Measurements from ENCODE around the gene LRRC8E. TPM values are rescaled to one million over a fixed set of nuclear protein-coding genes. Genes with fewer than 3 reads are reported as not detected.
A peak's percentile ranks its signal among the peaks of the same experiment; 100 is the strongest.

LRRC8E gene
- total RNA-seq, 1 experiment from 2014 or later, result 3.0 TPM

DNA sequence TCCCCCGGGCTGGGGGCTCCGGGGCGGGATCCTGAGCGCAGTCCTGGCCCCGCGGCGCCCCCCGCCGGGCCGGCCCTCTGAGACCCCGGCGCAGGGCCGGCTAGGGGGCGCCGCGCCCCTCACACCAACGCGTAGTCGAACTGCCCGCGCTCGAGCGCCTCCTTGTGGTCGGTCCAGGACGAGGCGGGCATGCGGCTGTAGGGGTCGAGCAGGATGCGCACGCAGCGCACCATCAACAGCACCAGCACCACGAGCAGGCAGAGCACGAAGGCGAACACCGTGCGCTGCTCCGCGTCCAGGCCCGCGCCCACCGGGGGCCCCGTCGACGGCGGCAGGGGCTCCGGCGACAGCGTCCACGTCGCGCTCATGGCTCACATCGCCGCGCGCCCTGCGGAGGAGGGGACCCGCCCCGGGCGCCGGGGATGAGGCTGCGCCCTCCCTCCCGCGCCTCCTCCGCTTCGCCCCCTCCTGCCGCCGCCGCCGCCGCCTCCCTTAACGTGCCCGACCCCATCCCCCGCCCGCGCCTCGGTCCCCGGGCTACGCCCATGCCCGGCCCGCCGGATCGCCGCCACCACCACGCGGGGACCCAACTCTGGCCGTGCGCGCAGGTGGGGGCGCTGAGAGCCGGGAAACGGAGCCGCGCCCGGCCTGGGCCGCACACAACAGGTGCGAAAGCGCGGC, 37.0 kb downstream of the LRRC8E start (continued):
- no peak for TF ChIP-seq ZSCAN18 (CRISPR knock-in tag; IDR thresholded peaks at IDR 0.05)
- TF ChIP-seq AFF4 (CRISPR knock-in tag; IDR thresholded peaks at IDR 0.05; ENCODE audit: borderline replicate concordance), result no peak
- peak; percentile 86; the same call in 1 of the 2 replicates for TF ChIP-seq ELF4 (CRISPR knock-in tag; IDR thresholded peaks at IDR 0.05; ENCODE audit: low read depth)
- no peak for TF ChIP-seq OVOL2 (CRISPR knock-in tag; IDR thresholded peaks at IDR 0.05; ENCODE audit: borderline replicate concordance)
- peak; percentile 96 for TF ChIP-seq TEAD1 (CRISPR knock-in tag; IDR thresholded peaks at IDR 0.05)
- TF ChIP-seq CREB1 (CRISPR knock-in tag; IDR thresholded peaks at IDR 0.05), result peak; percentile 88; the same call in 1 of the 2 replicates
- TF ChIP-seq ATF1 (CRISPR knock-in tag; IDR thresholded peaks at IDR 0.05), result peak; percentile 51; the same call in 1 of the 2 replicates
- peak; percentile 92 for TF ChIP-seq KAT7 (CRISPR knock-in tag; IDR thresholded peaks at IDR 0.05; ENCODE audit: borderline replicate concordance)
- peak; percentile 92; the same call in 1 of the 2 replicates for TF ChIP-seq JUN (CRISPR knock-in tag; IDR thresholded peaks at IDR 0.05)
- no peak for TF ChIP-seq ZNF121 (CRISPR knock-in tag; IDR thresholded peaks at IDR 0.05)
- TF ChIP-seq, protein P1, sequence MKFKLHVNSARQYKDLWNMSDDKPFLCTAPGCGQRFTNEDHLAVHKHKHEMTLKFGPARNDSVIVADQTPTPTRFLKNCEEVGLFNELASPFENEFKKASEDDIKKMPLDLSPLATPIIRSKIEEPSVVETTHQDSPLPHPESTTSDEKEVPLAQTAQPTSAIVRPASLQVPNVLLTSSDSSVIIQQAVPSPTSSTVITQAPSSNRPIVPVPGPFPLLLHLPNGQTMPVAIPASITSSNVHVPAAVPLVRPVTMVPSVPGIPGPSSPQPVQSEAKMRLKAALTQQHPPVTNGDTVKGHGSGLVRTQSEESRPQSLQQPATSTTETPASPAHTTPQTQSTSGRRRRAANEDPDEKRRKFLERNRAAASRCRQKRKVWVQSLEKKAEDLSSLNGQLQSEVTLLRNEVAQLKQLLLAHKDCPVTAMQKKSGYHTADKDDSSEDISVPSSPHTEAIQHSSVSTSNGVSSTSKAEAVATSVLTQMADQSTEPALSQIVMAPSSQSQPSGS (CRISPR knock-in tag; IDR thresholded peaks at IDR 0.05; ENCODE audit: borderline replicate concordance, low read depth), result no peak
- TF ChIP-seq EMX1 (CRISPR knock-in tag; IDR thresholded peaks at IDR 0.05), result no peak
- no peak for TF ChIP-seq ATF3 (CRISPR knock-in tag; conservative IDR thresholded peaks at IDR 0.05)
- TF ChIP-seq, protein P2, sequence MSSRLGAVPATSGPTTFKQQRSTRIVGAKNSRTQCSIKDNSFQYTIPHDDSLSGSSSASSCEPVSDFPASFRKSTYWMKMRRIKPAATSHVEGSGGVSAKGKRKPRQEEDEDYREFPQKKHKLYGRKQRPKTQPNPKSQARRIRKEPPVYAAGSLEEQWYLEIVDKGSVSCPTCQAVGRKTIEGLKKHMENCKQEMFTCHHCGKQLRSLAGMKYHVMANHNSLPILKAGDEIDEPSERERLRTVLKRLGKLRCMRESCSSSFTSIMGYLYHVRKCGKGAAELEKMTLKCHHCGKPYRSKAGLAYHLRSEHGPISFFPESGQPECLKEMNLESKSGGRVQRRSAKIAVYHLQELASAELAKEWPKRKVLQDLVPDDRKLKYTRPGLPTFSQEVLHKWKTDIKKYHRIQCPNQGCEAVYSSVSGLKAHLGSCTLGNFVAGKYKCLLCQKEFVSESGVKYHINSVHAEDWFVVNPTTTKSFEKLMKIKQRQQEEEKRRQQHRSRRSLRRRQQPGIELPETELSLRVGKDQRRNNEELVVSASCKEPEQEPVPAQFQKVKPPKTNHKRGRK (CRISPR knock-in tag; IDR thresholded peaks at IDR 0.05; ENCODE audit: borderline replicate concordance), result no peak
- TF ChIP-seq ZMAT4 (CRISPR knock-in tag; IDR thresholded peaks at IDR 0.05), result no peak
- TF ChIP-seq STAT6 (CRISPR knock-in tag; conservative IDR thresholded peaks at IDR 0.05; ENCODE audit: low read depth), result 0 out of 2 replicates have a peak, but pooled peaks have one; percentile 57
- TF ChIP-seq TEAD4 (CRISPR knock-in tag; IDR thresholded peaks at IDR 0.05), result peak; percentile 65; the same call in 1 of the 2 replicates
- TF ChIP-seq MXD4 (CRISPR knock-in tag; IDR thresholded peaks at IDR 0.05; ENCODE audit: borderline replicate concordance), result no peak
- TF ChIP-seq FOXP1 (CRISPR knock-in tag; IDR thresholded peaks at IDR 0.05; ENCODE audit: borderline replicate concordance), result peak; percentile 98
- peak; percentile 94 for TF ChIP-seq ETV6 (CRISPR knock-in tag; IDR thresholded peaks at IDR 0.05)
- TF ChIP-seq GABPB1 (CRISPR knock-in tag; IDR thresholded peaks at IDR 0.05), result 0 out of 2 replicates have a peak, but pooled peaks have one; percentile 40
- TF ChIP-seq HMGXB4 (CRISPR knock-in tag; IDR thresholded peaks at IDR 0.05), result peak; percentile 88
- TF ChIP-seq ZNF396 (CRISPR knock-in tag; IDR thresholded peaks at IDR 0.05; ENCODE audit: borderline replicate concordance), result no peak

All from WTC11 (cell line).